GM19351 (cell line): Measurements from ENCODE around the gene EDN3.

Experiments
- ATAC-seq: cut with Tn5 transposase; IDR thresholded peaks from one replicate; pipeline ENCODE4 v1.9.1; 2021; ENCODE audit warnings: mild to moderate bottlenecking, moderate library complexity; ENCODE audit not compliant: unreplicated experiment

EDN3 gene, protein sequence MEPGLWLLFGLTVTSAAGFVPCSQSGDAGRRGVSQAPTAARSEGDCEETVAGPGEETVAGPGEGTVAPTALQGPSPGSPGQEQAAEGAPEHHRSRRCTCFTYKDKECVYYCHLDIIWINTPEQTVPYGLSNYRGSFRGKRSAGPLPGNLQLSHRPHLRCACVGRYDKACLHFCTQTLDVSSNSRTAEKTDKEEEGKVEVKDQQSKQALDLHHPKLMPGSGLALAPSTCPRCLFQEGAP

DNA sequence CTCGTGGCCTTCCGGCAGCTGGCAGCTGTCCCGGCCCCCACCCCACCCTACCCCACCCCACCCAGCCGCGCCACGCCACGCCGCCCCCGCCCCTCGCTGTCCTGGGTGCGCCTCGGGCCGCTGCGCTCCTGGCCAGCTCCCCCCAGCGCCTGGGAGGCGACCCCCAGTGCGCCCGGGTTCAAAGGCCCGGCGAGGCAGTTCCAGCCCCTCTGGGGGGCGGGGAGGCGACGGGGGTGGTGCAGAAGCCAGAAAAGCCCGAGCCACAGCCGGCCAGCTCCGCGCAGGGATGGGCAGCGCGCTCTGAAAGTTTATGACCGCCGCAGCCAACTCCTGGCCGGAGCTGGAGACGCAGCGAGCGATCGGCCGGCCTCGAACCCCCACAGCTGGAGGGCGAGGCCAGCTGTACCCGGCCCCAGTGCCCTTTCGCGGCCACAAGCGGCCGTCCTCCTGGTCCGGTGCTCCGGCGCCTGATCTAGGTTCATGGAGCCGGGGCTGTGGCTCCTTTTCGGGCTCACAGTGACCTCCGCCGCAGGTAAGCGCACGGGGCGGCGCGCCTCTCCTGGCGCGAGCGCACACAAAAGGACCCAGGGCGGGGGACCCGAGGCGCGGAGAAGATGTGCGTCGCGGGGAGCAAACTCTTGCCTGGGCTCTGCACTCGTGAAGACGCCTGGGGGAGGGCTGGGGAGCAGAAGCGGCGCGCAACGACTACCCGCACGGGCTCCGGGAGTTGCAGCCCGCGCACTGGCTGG is at the start of gene EDN3:
Gene EDN3, plus strand, starts transcription at position 279 of the 749 bp plus-strand sequence. Its CDS starts 202 bp downstream, at position 481.
- no peak for ATAC-seq

DNA sequence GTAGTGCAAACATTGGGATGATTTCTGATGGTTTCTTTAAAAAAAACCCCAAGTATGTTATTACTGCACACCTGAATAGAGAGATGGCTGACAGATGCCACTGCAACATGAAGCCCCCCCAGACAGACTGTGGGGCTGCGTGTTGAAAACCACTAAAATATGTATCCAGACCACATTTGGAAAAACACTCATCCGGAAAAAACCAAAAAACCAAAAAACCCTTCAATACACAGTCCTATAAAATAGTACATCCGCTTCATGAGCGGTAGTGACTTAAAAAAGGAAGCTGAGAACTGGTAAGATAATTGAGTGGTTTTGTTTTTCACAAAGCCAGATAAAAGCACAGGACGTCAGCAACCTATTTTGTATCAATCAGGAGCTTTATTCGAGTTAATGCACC is 47.1 kb upstream of the EDN3 start:
- ATAC-seq: no peak

DNA sequence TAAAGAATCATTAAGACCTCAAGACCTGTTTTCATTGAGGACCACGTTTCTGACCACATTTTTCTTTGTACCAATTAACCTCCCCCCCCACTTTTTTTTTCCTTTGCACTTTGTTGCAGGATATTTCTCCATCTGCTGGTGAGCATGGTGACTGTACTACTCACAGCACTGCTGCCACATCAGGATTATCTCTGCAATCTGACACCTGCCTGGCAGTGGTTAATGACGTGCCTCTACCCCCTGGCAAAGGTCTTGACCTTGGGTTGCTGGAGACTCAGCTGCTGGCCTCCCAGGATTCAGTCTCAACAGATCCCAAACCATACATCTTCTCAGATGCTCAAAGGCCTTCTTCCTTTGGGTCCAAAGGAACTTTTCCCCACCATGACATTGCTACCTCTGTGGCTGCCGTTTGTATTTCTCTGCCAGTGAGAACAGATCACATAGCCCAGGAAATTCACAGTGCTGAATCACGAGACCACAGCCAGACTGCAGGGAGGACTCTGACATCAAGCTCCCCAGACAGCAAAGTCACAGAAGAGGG is 46.6 kb upstream of the EDN3 start:
- ATAC-seq: no peak

DNA sequence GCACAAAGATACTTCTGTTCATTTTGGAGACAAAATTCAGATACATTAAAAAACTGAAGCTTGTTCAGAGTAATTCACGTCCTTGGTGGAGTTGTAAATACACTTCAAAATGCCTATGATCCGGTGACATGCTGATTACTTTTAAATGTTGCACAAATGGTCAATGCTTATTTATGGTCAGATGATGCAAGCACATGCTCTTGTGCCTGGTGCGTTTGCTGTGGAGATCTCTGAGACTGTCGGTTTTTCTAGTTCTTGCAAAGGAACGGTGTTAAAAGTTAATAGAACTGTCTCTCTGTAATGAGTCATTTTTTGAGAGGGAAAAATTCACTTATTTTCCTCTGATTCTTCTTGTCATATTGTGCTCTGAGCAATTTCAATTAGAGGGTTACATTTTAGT is 45.2 kb upstream of the EDN3 start:
- ATAC-seq: no peak

DNA sequence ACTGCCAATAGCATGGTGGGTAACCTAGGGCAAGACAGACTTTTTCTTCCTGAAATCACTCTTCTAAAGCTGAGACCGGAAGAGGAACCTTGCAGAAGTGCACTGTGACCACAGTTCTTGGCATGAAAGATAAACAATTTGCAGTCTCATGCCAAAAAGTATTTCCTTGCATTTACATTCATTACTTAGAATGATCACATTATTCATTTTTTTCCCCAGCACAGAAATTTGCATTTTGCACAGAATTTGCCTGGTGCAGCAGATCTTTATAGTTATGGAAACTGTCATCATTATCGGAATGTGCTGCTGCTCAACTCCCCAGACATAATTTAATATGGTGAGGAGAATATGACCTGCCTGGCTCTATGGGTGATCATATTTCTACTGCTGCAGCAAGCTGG is 42.2 kb upstream of the EDN3 start:
- no peak for ATAC-seq

DNA sequence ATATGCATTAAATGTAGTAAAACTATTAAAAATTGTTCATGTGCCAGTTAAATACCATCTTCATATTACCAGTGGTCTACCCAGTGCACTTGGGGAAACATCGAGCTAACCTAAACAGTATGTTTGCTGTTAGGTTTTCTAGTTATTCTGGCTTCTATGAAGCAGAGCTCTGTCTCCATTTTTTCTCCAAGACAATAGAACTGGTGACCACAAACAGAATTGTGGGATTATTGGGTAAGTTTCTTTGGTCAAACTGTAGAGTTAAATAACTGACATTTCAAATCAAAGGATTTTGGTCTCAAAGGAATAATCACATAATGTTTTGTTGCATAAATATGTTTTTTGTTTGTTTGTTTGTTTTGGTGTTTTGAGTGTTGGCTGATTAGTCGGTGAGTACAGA is 40.5 kb upstream of the EDN3 start:
- ATAC-seq: no peak

DNA sequence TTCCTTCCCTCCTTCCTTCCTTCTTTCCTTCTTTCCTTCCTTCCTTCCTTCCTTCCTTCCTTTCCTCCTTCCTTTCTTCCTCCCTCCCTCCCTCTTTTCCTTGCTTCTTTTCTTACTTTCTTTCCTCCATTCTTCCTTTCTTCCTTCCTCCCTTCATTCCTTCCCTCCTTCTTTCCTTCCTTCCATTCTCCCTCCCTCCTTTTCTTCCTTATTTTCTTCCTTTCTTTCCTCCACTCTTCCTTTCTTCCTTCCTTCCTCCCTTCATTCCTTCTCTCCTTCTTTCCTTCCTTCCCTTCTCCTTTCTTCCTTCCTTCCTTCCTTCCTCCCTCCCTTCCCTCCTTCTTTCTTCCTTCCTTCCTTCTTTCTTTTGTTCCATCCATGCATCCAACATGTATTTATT is 35.1 kb upstream of the EDN3 start:
- no peak for ATAC-seq

DNA sequence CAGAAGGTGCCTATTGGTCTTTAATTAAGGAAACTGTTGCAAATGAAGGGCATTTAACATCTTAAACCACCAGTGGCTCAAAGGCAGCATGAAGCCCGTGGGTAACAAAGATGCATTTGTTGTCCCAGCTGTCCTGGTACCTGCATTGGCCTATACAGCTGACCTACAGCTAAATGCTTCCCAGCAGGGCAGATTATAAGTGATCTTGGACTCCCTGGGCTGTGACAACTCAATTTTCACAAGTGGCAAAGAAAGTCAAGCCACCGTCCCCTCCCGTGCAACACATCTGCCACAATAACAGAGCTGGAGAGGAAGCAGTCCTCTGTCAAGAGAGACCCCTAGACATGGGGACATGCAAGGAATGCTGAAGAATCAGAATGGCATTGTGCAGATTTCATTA is 31.5 kb upstream of the EDN3 start:
- ATAC-seq: no peak

DNA sequence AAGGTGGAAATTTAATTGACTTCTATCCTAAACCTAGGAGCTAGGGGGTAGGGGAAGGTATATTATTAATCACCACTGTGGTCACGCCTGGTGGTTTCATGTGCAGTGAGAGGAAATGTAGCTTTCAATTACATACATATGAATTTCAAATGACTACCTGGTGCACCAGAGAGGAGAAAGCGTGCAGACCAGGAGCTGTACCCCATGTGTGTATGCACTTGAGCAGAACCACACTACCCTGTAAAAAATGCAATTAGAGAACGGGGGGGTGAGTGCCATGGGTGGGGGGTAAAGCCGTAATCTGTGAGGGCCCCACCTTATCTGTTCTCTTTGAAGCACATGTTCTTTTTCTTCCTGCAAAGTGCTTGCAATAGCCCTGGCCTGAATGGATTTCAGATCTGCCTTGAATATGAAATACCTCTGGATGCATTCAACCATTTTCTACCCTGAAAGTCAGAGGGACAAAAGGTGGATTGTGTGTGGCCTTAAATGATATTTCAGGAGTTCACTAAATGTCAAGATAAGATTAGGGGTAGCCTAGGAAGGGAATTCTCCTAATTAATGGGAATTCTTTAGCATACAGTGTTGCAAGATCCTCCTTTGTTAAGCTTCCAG is 30.9 kb upstream of the EDN3 start:
- no peak for ATAC-seq

DNA sequence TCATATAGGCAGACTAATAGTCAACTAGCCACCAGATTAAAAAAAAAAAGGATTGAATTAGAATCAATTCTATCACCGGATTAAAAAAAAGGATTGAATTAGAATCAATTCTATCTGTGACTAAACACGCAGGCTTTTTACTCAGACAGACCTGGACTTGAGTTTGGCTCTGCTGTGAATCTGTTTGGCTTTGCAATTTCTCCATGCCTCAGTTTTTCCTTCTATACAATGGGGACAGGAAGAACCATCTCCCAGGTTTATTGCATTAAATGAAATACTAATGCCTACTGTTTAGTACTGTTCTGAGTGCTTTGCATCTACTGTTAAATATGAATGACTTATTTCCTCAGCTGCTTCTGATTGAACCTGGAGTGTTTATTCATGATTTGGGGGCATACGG is 30.0 kb upstream of the EDN3 start:
- no peak for ATAC-seq

DNA sequence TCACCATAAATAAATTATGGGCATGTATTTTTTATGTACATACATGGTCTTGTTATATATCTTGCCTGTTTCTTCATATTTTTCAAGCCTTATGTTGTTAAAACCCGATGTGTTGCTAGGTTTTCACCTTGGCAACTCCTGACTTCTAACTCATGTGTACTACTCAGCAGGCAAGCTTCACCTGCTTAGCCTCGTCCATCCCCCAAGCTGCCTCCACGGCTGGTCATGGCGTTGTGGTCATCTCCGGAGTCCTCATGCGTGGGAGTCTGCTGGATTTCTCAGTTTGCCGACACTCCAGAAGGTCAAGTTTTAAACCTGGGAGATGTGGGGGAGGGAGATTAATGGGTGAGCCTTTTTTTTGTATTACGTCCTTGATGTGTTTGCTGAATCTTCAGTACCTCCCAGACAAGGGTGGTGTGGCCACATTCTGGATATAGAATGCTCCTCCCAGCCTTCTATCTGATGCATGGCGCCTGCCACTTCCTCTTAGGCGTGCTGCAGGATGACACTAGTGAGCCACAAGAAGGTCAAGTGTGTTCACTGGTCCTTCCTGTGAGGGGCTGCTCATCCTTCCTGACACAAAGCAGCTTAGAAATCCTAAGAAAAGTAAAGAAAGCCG is 26.6 kb upstream of the EDN3 start:
- ATAC-seq: no peak

DNA sequence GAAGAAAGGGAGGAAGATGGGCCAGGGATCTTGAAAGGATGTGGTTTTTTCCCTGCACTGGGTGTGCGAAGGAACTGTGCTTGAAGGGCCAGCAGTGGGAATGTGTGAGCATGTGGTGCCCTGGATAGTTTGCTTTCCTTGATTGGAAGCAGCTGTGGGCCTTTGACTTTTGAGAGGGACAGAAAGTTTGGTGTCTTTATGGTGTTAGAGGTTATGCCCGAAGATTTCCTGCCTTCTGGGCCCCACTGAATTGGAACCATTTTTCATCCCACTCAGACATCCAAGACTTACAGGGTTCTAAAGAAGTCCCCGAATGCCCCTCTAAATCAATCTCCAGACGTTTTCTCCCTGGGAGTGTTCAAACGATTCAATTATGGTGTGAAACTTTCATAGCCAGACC is 23.5 kb upstream of the EDN3 start:
- no peak for ATAC-seq

DNA sequence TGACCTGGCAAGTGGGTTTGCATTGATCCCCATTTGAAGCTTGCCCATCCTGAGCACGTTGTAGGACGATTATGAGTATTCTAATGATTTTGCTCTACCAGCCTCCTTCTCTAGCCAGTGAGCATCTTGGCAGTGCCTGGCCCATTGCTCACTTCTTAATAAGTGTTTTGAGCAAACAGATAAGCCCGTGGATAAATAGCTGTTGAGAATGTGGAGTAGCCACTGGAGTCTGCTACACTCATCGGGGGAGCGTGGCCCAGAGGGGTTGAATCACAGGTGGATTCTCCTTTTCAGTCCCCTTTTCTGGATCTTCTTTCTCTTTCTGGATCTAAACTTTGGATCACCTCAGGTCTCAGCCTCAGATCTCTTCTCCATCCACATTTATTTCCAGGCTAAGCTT is 15.9 kb upstream of the EDN3 start:
- no peak for ATAC-seq

DNA sequence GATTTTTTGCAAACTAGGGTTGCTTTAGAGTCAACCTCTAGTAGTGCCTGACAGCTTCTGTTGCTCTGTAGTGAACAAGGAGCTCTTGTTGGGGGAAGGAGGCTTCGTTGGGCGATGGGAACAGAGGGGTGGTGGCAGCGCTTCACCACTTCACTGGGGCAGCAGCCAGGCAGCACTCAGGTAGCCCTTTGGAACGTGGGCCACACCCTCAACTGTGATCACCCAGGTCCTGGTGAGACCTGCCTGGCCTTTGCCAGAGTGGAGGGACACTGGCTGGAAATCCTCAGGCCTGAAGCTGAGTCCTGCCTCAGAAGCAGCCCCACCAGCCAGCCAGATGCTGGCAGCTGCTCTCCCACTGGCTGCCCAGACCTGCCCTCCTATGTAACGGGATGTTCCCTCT is 10.4 kb upstream of the EDN3 start:
- no peak for ATAC-seq

DNA sequence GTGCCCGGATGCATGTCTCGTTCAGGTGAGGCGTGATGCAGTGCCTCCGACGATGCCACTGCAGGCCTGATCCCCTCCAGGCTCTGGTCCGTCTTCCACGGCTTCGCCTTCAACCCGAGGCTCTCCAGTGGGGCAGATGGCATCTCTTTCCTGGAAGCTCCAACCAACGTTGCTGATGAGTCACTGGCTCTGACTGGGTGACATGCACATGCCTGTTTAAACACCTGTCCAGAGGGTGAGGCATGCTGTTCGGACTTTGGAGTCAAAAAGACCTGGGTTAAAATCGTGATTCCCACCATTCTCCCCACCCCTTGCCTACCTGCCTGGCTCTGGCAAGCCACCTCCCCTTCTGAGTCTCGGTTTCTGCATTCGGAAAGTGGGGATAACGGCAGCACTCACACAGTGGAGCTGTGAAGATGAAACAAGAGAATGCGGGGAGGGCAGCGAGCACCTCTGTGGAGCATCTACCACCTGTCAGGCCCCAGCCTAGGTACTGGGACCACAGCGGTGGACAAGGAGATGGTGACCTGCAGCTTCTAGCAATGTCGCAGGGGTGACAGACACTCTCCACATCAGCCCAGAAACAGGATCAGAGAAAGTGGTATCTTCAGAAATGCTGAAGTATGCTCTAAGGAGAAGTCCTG is 8.5 kb upstream of the EDN3 start:
- ATAC-seq: no peak

DNA sequence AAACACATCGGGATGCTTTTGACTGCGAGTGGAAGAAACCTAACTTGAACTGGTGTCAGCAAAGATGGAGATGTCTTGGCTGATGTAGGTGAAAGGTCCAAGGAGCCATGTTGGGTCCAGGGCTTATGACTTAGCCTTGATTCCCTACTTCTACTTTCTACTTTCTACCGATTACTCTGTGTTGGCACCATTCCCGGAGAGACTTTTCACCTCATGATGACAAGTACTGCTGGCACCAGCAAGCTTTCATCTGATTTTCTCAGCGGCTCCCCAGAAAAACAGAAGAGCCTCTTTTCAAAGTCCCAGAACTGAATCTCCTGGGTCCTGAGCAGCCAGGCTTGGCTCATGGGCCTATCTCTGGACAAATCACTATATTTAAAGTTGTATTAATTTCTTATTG is 4.9 kb upstream of the EDN3 start:
- no peak for ATAC-seq

DNA sequence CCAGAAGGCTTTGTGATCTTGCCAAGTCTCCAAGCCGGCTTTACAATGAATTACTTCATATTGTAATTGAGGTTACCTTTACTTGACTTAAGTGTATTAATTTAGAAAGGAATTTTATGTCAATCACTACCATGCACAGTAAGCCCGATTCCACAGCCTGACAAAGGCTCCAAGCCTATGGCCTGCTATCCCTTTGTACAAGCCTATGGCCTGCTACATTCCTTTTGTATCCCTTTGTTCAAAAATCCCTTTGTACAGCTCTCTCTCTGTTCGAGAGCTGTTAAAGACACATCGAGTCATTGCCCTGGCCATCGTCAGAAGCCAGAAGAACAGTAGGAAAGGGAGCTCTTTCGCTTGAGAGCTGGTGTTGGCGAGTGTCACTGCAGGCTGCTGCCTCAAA is 2.7 kb upstream of the EDN3 start:
- no peak for ATAC-seq

DNA sequence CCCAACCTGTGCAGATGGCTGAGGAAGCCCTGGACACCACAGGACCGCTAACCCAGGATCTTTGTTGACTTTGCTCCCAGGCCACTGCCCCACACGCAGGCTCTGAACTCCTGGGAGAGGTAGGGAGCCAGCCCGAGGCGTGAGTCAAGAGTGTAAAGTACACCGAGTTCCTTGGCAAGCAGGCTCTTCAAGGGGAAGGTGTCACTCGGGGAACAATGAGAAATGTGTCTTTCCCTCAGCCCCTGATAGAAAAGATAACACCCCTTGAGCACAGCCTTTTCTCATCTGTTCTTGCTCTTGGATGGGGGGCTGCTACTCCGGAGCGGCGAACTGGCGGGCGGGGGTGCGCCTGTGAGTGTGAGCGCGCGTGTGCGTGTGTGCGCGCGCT is 472 bp upstream of the EDN3 start:
- no peak for ATAC-seq

DNA sequence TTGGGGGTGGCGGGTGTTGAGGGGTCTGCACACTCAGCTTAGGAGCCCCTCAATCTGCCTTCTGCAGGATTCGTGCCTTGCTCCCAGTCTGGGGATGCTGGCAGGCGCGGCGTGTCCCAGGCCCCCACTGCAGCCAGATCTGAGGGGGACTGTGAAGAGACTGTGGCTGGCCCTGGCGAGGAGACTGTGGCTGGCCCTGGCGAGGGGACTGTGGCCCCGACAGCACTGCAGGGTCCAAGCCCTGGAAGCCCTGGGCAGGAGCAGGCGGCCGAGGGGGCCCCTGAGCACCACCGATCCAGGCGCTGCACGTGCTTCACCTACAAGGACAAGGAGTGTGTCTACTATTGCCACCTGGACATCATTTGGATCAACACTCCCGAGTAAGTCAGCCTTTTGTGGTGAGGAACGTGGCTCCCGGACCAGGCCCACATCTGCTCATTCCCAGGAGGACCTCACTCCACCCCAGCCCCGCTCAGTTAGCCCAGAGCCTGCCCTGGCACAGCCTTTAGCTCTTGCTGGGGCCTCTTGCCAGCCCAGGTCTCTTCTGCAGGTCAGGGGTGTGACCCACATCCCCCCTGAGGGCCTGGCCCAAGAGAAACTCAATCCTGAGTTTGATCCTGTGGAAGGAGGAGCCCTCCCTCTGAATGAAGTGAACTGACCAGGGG is 1.1 kb downstream of the EDN3 start:
- ATAC-seq: no peak

DNA sequence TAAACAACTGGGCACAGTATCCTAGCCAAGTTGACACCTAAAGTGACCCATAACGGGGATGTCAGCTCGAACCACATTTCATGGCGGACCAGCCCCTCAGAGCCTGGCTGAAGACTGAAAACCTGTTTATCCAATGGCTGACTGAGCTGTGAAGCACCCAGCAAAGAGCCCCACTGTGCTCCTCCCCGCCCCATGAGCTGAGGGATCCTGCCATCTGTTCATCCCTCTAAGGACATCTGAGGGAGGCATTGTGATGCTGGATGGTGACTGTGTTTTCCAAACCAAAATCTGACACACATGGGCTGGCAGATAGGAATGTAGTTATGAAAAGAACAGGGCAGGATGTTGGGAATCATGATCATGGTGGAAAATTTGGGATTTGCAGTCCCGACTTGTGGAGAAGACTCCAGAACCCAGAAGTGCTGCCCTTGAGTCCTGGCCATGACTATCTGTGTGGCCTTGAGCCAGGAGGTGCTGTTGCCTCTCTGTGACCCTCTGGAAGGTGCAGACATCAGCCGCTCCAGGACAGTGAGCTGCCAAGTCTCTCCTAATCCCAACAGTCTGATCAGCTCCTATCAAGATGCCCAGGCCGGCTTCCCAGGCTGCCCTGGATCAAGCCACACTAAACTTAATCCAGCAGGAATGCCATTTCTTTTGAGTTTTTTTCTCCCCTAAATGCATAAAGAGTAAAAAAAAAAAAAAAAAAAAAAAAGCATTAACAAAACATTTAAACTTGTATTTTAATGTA is 5.7 kb downstream of the EDN3 start:
- no peak for ATAC-seq
